IMR-90 (cell line): Measurements from ENCODE around the gene PRPS1L1. TPM values are rescaled to one million over a fixed set of nuclear protein-coding genes. Genes with fewer than 3 reads are reported as not detected.

Source experiments
- ATAC-seq: fragments of 200-7000 bp; cut with Tn5 transposase; 2 replicates; pipeline ENCODE4 v1.9.1; 2020; ENCODE audit warnings: low read depth, mild to moderate bottlenecking, moderate library complexity
- BruUV-seq: library from RNA; stranded (reverse); fragments of 400-500 nt; replicated peaks from 2 replicates; lab custom pipeline; 2021; lab: Mats Ljungman, UMichigan
- CTCF ChIA-PET: fragments of 300-600 bp; formaldehyde crosslinking; extraction: SDS; loops from one replicate; lab custom pipeline; 2021; ENCODE audit warnings: antibody characterized with exemption; lab: Yijun Ruan, JAX
- POLR2A ChIA-PET: fragments of 300-600 bp; sonication (Branson Sonifier 250); formaldehyde crosslinking; loops from one replicate; lab custom pipeline; 2022; ENCODE audit warnings: antibody characterized with exemption; ENCODE audit not compliant: unreplicated experiment; lab: Charles Lee
- DNase-seq: peaks from one replicate; pipeline ENCODE4 v3.0.0; 2013
- H2AFZ ChIP-seq: replicated peaks from 2 replicates; pipeline ENCODE3; 2013; ENCODE audit warnings: low read length, mild to moderate bottlenecking; ENCODE audit not compliant: poor library complexity
- H2AK5ac ChIP-seq: 2 replicates; pipeline ENCODE4 v1.6.1; 2013; ENCODE audit warnings: low read depth, low read length, inconsistent platforms
- H2AK9ac ChIP-seq: replicated peaks from 2 replicates; pipeline ENCODE3; 2013; ENCODE audit warnings: mild to moderate bottlenecking, low read depth, low read length, moderate library complexity; ENCODE audit not compliant: poor library complexity
- H2BK120ac ChIP-seq: 2 replicates; pipeline ENCODE4 v1.6.1; 2013; ENCODE audit warnings: low read depth, low read length, inconsistent platforms
- H2BK15ac ChIP-seq: 3 replicates; pipeline ENCODE4 v1.6.1; 2013; ENCODE audit warnings: low read depth, low read length, inconsistent platforms
- H2BK20ac ChIP-seq: 2 replicates; pipeline ENCODE4 v1.6.1; 2013; ENCODE audit warnings: low read depth, mild to moderate bottlenecking, inconsistent platforms, low read length, moderate library complexity
- H2BK5ac ChIP-seq: 2 replicates; pipeline ENCODE4 v1.6.1; 2013; ENCODE audit warnings: mild to moderate bottlenecking, low read depth, low read length, inconsistent platforms; ENCODE audit not compliant: poor library complexity, severe bottlenecking
- H3K14ac ChIP-seq: replicated peaks from 2 replicates; pipeline ENCODE4 v1.6.1; 2013; ENCODE audit warnings: low read depth, low read length, inconsistent platforms
- H3K18ac ChIP-seq: 2 replicates; pipeline ENCODE4 v1.6.1; 2013; ENCODE audit warnings: low read depth, low read length, control low read depth
- H3K23ac ChIP-seq: 2 replicates; pipeline ENCODE4 v1.6.1; 2013; ENCODE audit warnings: low read depth, low read length, inconsistent platforms
- H3K27ac ChIP-seq: 2 replicates; pipeline ENCODE4 v1.5.1; 2013; ENCODE audit warnings: mild to moderate bottlenecking, control low read depth, low read length; ENCODE audit not compliant: insufficient read depth
- H3K27me3 ChIP-seq: 2 replicates; pipeline ENCODE4 v1.6.1; 2013; ENCODE audit warnings: low read length; ENCODE audit not compliant: control insufficient read depth, insufficient read depth
- H3K36me3 ChIP-seq: 2 replicates; pipeline ENCODE4 v1.6.1; 2013; ENCODE audit warnings: low read length, mixed read lengths; ENCODE audit not compliant: control insufficient read depth, insufficient read depth
- H3K4ac ChIP-seq: 2 replicates; pipeline ENCODE4 v1.6.1; 2013; ENCODE audit warnings: low read depth, low read length, inconsistent platforms
- H3K4me1 ChIP-seq: 2 replicates; pipeline ENCODE4 v1.6.1; 2013; ENCODE audit warnings: low read length, mixed read lengths; ENCODE audit not compliant: control insufficient read depth, insufficient read depth
- H3K4me2 ChIP-seq: 2 replicates; pipeline ENCODE4 v1.6.1; 2013; ENCODE audit warnings: low read depth, mild to moderate bottlenecking, control low read depth, low read length, moderate library complexity
- H3K4me3 ChIP-seq: 2 replicates; pipeline ENCODE4 v1.5.1; 2013; ENCODE audit warnings: low read depth, mild to moderate bottlenecking, control low read depth, low read length, moderate library complexity; ENCODE audit not compliant: insufficient read depth
- H3K56ac ChIP-seq: 2 replicates; pipeline ENCODE4 v1.6.1; 2013; ENCODE audit warnings: low read length, inconsistent platforms; ENCODE audit not compliant: insufficient read depth; ENCODE audit errors: extremely low read depth
- H3K79me1 ChIP-seq, 2 experiments: 2 replicates each; pipeline ENCODE4 v1.6.1; 2013; ENCODE audit warnings: low read length in 2 of 2, inconsistent platforms in 1 of 2, low read depth in 1 of 2
- H3K9ac ChIP-seq: 2 replicates; pipeline ENCODE4 v1.6.1; 2013; ENCODE audit warnings: low read depth, low read length, control low read depth
- H3K9me1 ChIP-seq: 2 replicates; pipeline ENCODE4 v1.6.1; 2013; ENCODE audit warnings: low read length, inconsistent platforms; ENCODE audit not compliant: insufficient read depth
- H3K9me3 ChIP-seq: 2 replicates; pipeline ENCODE4 v1.6.1; 2013; ENCODE audit warnings: low read length; ENCODE audit not compliant: control insufficient read depth, insufficient read depth
- H4K20me1 ChIP-seq: 2 replicates; pipeline ENCODE4 v1.6.1; 2013; ENCODE audit warnings: low read length, inconsistent platforms; ENCODE audit not compliant: insufficient read depth
- H4K5ac ChIP-seq: 2 replicates; pipeline ENCODE4 v1.6.1; 2013; ENCODE audit warnings: mild to moderate bottlenecking, low read depth, low read length, control low read depth
- H4K8ac ChIP-seq, 2 experiments: 2 replicates each; pipeline ENCODE4 v1.6.1; 2013; ENCODE audit warnings: low read depth in 2 of 2, low read length in 2 of 2, control low read depth in 1 of 2, inconsistent platforms in 1 of 2
- H4K91ac ChIP-seq: 2 replicates; pipeline ENCODE4 v1.6.1; 2013; ENCODE audit warnings: low read depth, low read length, inconsistent platforms; ENCODE audit not compliant: insufficient read depth
- BHLHE40 ChIP-seq: fragments of 150-350 bp; IDR thresholded peaks from 2 replicates; pipeline ENCODE4 v1.6.1; 2016; ENCODE audit warnings: mild to moderate bottlenecking, low read depth, low read length
- CEBPB ChIP-seq: IDR thresholded peaks from 2 replicates; pipeline ENCODE4 v1.6.1; 2012; ENCODE audit warnings: low read depth, low read length, improper control_type of control experiment
- CHD1 ChIP-seq: IDR thresholded peaks from 2 replicates; pipeline ENCODE4 v1.6.1; 2012; ENCODE audit warnings: low read depth, low read length, improper control_type of control experiment
- FOS ChIP-seq: fragments of 150-350 bp; IDR thresholded peaks from 2 replicates; pipeline ENCODE4 v1.6.1; 2016; ENCODE audit warnings: low read depth, low read length
- MAFK ChIP-seq: IDR thresholded peaks from 2 replicates; pipeline ENCODE4 v1.6.1; 2012; ENCODE audit warnings: low read depth, low read length, improper control_type of control experiment
- MAZ ChIP-seq: IDR thresholded peaks from 2 replicates; pipeline ENCODE4 v1.6.1; 2012; ENCODE audit warnings: low read depth, mild to moderate bottlenecking, low read length, improper control_type of control experiment, moderate library complexity, borderline replicate concordance
- MXI1 ChIP-seq: IDR thresholded peaks from 2 replicates; pipeline ENCODE4 v1.6.1; 2012; ENCODE audit warnings: low read depth, mild to moderate bottlenecking, low read length, moderate library complexity, borderline replicate concordance
- NFE2L2 ChIP-seq: fragments of 150-350 bp; IDR thresholded peaks from 2 replicates; pipeline ENCODE4 v1.6.1; 2016; ENCODE audit warnings: low read depth, mild to moderate bottlenecking, low read length
- POLR2A ChIP-seq: IDR thresholded peaks from 2 replicates; pipeline ENCODE4 v1.6.1; 2012; ENCODE audit warnings: mild to moderate bottlenecking, low read depth, low read length
- RAD21 ChIP-seq: IDR thresholded peaks from 2 replicates; pipeline ENCODE4 v1.6.1; 2012; ENCODE audit warnings: low read length, improper control_type of control experiment
- RCOR1 ChIP-seq: IDR thresholded peaks from 2 replicates; pipeline ENCODE4 v1.6.1; 2012; ENCODE audit warnings: mild to moderate bottlenecking, low read length, improper control_type of control experiment; ENCODE audit not compliant: insufficient replicate concordance
- RFX5 ChIP-seq: IDR thresholded peaks from 2 replicates; pipeline ENCODE4 v1.8.0; 2012; ENCODE audit warnings: low read depth, mild to moderate bottlenecking, low read length, moderate library complexity
- SMC3 ChIP-seq: fragments of 150-350 bp; IDR thresholded peaks from 2 replicates; pipeline ENCODE4 v1.6.1; 2016; ENCODE audit warnings: low read depth, mild to moderate bottlenecking, antibody characterized with exemption, low read length, moderate library complexity
- USF2 ChIP-seq: fragments of 150-350 bp; IDR thresholded peaks from 2 replicates; pipeline ENCODE4 v1.6.1; 2017; ENCODE audit warnings: mild to moderate bottlenecking, antibody characterized with exemption, low read length, low read depth
- WGBS, 2 experiments: methylation state at CpG; one replicate each; pipeline versions ENCODE4 v1.1.5 to v1.1.7; 2013; ENCODE audit warnings: missing lambda C conversion rate in 2 of 2; ENCODE audit not compliant: insufficient read length in 1 of 2; ENCODE audit errors: extremely low coverage in 2 of 2; 5-methylcytosine and 5-hydroxymethylcytosine counted together
- dilution Hi-C: fragments of 300-500 bp; cut with HindIII; formaldehyde crosslinking; loops from one replicate; pipeline ENCODE4 v1.14.3; 2018; ENCODE audit warnings: low sequenced_read_pairs; ENCODE audit not compliant: unreplicated experiment
- in situ Hi-C: fragments of 300-500 bp; cut with MboI; formaldehyde crosslinking; loops from 3 replicates; pipeline ENCODE4 v1.14.3; 2019; ENCODE audit warnings: low sequenced_read_pairs, inconsistent platforms, mixed read lengths
- intact Hi-C: fragments of 100-400 bp; cut with micrococcal nuclease; formaldehyde crosslinking; loops from 2 replicates; pipeline ENCODE4 v1.10.0; 2022
- polyA plus RNA-seq, 3 experiments: library from polyadenylated mRNA; depleted of rRNA; stranded (reverse); fragments of >200 nt; gene quantifications; 2 replicates each; pipeline ENCODE4 v1.2.3, GENCODE V29; 2012; ENCODE audit warnings: low replicate concordance in 1 of 3
- total RNA-seq: library from RNA; depleted of rRNA; stranded (reverse); fragments of >200 nt; gene quantifications from 2 replicates; pipeline ENCODE4 v1.2.3, GENCODE V29; 2012
- TF ChIP-seq, protein P1 (sequence below): conservative IDR thresholded peaks from 2 replicates; pipeline ENCODE4 v1.5.1; 2012; ENCODE audit warnings: mild to moderate bottlenecking, low read depth, low read length, improper control_type of control experiment
- TF ChIP-seq, protein P2 (sequence below): fragments of 150-350 bp; IDR thresholded peaks from 2 replicates; pipeline ENCODE4 v1.6.1; 2016; ENCODE audit warnings: low read depth, mild to moderate bottlenecking, low read length, moderate library complexity, borderline replicate concordance

PRPS1L1 gene
- total and polyA plus RNA-seq, 2 of the 4 experiments (the other 2 are of a cell fraction), result not detected

- Histone ChIP-seq H3K4me2 (no peak overlapping the region), H2BK20ac (no peak overlapping the region), H3K4ac (no peak overlapping the region), H4K91ac (no peak overlapping the region), H2BK5ac (no peak overlapping the region), H3K23ac (no peak overlapping the region), H3K9ac (no peak overlapping the region), H3K9me3 (no peaks in the 10 kb centered on the region), H3K18ac (peak overlapping the region; percentile 35; the same call in 1 of the 2 replicates), H3K4me1 (0 out of 2 replicates have a peak, but pooled peaks cover 2% of the 10 kb centered on the region), H4K8ac (no peak overlapping the region), H4K5ac (no peak overlapping the region), H3K27me3 (no peaks in the 10 kb centered on the region), H2AK5ac (no peak overlapping the region), H3K27ac (no peak overlapping the region; the same call in 1 of the 2 replicates), H2BK120ac (no peak overlapping the region), H3K9me1 (no peaks in the 10 kb centered on the region), H2BK15ac (no peak overlapping the region), H3K36me3 (no peaks in the 10 kb centered on the region), H3K56ac (no peak overlapping the region), H4K20me1 (no peaks in the 10 kb centered on the region), H2AFZ (no peak overlapping the region), H3K4me3 (no peak overlapping the region), H2AK9ac (no peak overlapping the region), H3K79me1 (no peaks in the 10 kb centered on the region), H3K14ac (no peak overlapping the region)
- ChIA-PET CTCF (no interaction called here), POLR2A (interaction anchor here (0.6 kb wide), 1 partner anchor 45 kb away, joined by 3 read pairs; no protein-coding TSS in a partner anchor)
- DNase-seq, result peak; percentile 17
- no CpG with 5 or more reads among the region's 3 CpGs for WGBS, 2 experiments
- no peak for TF ChIP-seq RFX5
- no peak for TF ChIP-seq RCOR1
- no peak for TF ChIP-seq NFE2L2
- no peak for TF ChIP-seq BHLHE40
- no peak for TF ChIP-seq MXI1
- TF ChIP-seq MAFK, result no peak
- TF ChIP-seq USF2, result no peak
- TF ChIP-seq CEBPB, result no peak
- TF ChIP-seq, protein P1, sequence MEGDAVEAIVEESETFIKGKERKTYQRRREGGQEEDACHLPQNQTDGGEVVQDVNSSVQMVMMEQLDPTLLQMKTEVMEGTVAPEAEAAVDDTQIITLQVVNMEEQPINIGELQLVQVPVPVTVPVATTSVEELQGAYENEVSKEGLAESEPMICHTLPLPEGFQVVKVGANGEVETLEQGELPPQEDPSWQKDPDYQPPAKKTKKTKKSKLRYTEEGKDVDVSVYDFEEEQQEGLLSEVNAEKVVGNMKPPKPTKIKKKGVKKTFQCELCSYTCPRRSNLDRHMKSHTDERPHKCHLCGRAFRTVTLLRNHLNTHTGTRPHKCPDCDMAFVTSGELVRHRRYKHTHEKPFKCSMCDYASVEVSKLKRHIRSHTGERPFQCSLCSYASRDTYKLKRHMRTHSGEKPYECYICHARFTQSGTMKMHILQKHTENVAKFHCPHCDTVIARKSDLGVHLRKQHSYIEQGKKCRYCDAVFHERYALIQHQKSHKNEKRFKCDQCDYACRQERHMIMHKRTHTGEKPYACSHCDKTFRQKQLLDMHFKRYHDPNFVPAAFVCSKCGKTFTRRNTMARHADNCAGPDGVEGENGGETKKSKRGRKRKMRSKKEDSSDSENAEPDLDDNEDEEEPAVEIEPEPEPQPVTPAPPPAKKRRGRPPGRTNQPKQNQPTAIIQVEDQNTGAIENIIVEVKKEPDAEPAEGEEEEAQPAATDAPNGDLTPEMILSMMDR, result no peak
- no peak for TF ChIP-seq MAZ
- no peak for TF ChIP-seq POLR2A
- TF ChIP-seq CHD1, result no peak
- TF ChIP-seq RAD21, result no peak
- TF ChIP-seq, protein P2, sequence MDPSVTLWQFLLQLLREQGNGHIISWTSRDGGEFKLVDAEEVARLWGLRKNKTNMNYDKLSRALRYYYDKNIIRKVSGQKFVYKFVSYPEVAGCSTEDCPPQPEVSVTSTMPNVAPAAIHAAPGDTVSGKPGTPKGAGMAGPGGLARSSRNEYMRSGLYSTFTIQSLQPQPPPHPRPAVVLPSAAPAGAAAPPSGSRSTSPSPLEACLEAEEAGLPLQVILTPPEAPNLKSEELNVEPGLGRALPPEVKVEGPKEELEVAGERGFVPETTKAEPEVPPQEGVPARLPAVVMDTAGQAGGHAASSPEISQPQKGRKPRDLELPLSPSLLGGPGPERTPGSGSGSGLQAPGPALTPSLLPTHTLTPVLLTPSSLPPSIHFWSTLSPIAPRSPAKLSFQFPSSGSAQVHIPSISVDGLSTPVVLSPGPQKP, result no peak
- no peak for TF ChIP-seq SMC3
- no peak for TF ChIP-seq FOS
- dilution Hi-C loops (no loop called here), in situ Hi-C loops (no loop called here), intact Hi-C loops (no loop called here)
- peak; percentile 72 for ATAC-seq
- BruUV-seq, result no TSS peak
Observed at GRCh38 chr7:18004372-18004771, 23.3 kb downstream of the PRPS1L1 start.
